CD4-positive, alpha-beta T cell treated with Interleukin-4 for 1 hour (primary cell): ENCODE data around the gene ADGRA3.
"Not testable (repeated sequence)": the region's sequence is repeated elsewhere in the genome, so short reads cannot be mapped to it uniquely, and the experiment has no call there.

Experiments
- DNase-seq, 2 donors: peaks; one replicate each; pipeline ENCODE4 v3.0.0-alpha.2; 2020 to 2022

Gene ADGRA3

GRCh38 chr4:22430626-22431025 is 85.2 kb downstream of the ADGRA3 start:
- no peak for DNase-seq

GRCh38 chr4:22428441-22428840 is 87.4 kb downstream of the ADGRA3 start:
- no peak for DNase-seq

GRCh38 chr4:22427675-22428074 is 88.2 kb downstream of the ADGRA3 start:
- DNase-seq = no peak

- DNase-seq = no peak
Measured at GRCh38 chr4:22420291-22420690, 95.6 kb downstream of the ADGRA3 start.

GRCh38 chr4:22417408-22417807 is 98.5 kb downstream of the ADGRA3 start:
- DNase-seq = no peak

GRCh38 chr4:22416403-22416802 is 99.5 kb downstream of the ADGRA3 start:
- no peak for DNase-seq

GRCh38 chr4:22414833-22415232 is 101.0 kb downstream of the ADGRA3 start:
- no peak for DNase-seq

GRCh38 chr4:22413471-22413870 is 102.4 kb downstream of the ADGRA3 start:
- no peak for DNase-seq

- DNase-seq = no peak
Measured at GRCh38 chr4:22412013-22412412, 103.9 kb downstream of the ADGRA3 start.

- DNase-seq = peak in 1 of 2 donors; percentile 8
Measured at GRCh38 chr4:22410645-22411247, 105.1 kb downstream of the ADGRA3 start.

- DNase-seq = no peak
Measured at GRCh38 chr4:22408474-22408873, 107.4 kb downstream of the ADGRA3 start.

GRCh38 chr4:22407361-22407760 is 108.5 kb downstream of the ADGRA3 start:
- DNase-seq = no peak

- no peak for DNase-seq
Measured at GRCh38 chr4:22398671-22399070, 117.2 kb downstream of the ADGRA3 start.

GRCh38 chr4:22391551-22391950 is 124.3 kb downstream of the ADGRA3 start:
- no peak for DNase-seq

- peak; percentile 24 to 30 for DNase-seq
Measured at GRCh38 chr4:22389240-22389870, 126.5 kb downstream of the ADGRA3 start.

- no peak for DNase-seq
Measured at GRCh38 chr4:22385611-22386011, 130.3 kb downstream of the ADGRA3 start.

- DNase-seq = no peak
Measured at GRCh38 chr4:22384154-22384553, 131.7 kb downstream of the ADGRA3 start.

GRCh38 chr4:22382216-22382615 is 133.7 kb downstream of the ADGRA3 start:
- DNase-seq = not testable (repeated sequence)

- DNase-seq = no peak
Measured at GRCh38 chr4:22372986-22373385, 142.9 kb downstream of the ADGRA3 start.

- DNase-seq = no peak
Measured at GRCh38 chr4:22369901-22370562, 145.8 kb downstream of the ADGRA3 start.

GRCh38 chr4:22363787-22364186 is 152.1 kb downstream of the ADGRA3 start:
- DNase-seq = no peak

GRCh38 chr4:22363036-22363435 is 152.8 kb downstream of the ADGRA3 start:
- DNase-seq = no peak

- peak in 1 of 2 donors; percentile 3 for DNase-seq
Measured at GRCh38 chr4:22356987-22357596, 158.8 kb downstream of the ADGRA3 start.

GRCh38 chr4:22348410-22348809 is 167.5 kb downstream of the ADGRA3 start:
- DNase-seq = no peak
